ENCODE results near the gene ELMOD2.

ELMOD2 gene

DNA sequence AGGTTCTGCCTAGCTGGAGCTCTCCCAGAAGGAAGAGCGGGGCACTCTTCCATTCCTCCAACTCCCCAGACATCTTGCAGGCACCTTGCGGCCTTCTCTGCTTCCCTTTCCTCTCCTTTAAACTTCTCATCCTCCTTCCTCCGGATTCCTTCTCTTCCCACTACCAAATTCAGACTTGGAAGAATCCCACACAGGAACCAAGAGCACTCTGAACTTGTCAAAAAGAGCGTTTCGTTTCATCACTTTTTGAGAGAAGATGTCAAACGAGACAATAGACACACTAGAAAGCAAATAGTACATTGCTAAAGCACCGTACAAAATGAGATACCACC lies 45.3 kb downstream of the ELMOD2 start:
- no peak; the same call in 2 of the 3 replicates for ATAC-seq
- TF ChIP-seq BACH2 (CRISPR knock-in tag; IDR thresholded peaks at IDR 0.05; ENCODE audit: borderline replicate concordance) (no peak), ISL1 (CRISPR knock-in tag; IDR thresholded peaks at IDR 0.05) (no peak), ESRRG (CRISPR knock-in tag; IDR thresholded peaks at IDR 0.05) (no peak), ZFP30 (CRISPR knock-in tag; IDR thresholded peaks at IDR 0.05) (no peak), RARB (CRISPR knock-in tag; IDR thresholded peaks at IDR 0.05) (no peak), ZNF70 (CRISPR knock-in tag; IDR thresholded peaks at IDR 0.05) (no peak), ZNF8 (CRISPR knock-in tag; IDR thresholded peaks at IDR 0.05) (no peak), CSRNP3 (CRISPR knock-in tag; IDR thresholded peaks at IDR 0.05) (no peak), ARNTL (CRISPR knock-in tag; IDR thresholded peaks at IDR 0.05; ENCODE audit: borderline replicate concordance, low read depth) (no peak), ZFP3 (CRISPR knock-in tag; IDR thresholded peaks at IDR 0.05) (no peak), PPARA (CRISPR knock-in tag; IDR thresholded peaks at IDR 0.05; ENCODE audit: borderline replicate concordance) (no peak), TOX (CRISPR knock-in tag; IDR thresholded peaks at IDR 0.05; ENCODE audit: borderline replicate concordance) (no peak)
- TF ChIP-seq, protein P1, sequence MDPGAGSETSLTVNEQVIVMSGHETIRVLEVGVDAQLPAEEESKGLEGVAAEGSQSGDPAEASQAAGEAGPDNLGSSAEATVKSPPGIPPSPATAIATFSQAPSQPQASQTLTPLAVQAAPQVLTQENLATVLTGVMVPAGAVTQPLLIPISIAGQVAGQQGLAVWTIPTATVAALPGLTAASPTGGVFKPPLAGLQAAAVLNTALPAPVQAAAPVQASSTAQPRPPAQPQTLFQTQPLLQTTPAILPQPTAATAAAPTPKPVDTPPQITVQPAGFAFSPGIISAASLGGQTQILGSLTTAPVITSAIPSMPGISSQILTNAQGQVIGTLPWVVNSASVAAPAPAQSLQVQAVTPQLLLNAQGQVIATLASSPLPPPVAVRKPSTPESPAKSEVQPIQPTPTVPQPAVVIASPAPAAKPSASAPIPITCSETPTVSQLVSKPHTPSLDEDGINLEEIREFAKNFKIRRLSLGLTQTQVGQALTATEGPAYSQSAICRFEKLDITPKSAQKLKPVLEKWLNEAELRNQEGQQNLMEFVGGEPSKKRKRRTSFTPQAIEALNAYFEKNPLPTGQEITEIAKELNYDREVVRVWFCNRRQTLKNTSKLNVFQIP (CRISPR knock-in tag; IDR thresholded peaks at IDR 0.05; ENCODE audit: borderline replicate concordance, low read depth) = no peak
- TF ChIP-seq, protein P2, sequence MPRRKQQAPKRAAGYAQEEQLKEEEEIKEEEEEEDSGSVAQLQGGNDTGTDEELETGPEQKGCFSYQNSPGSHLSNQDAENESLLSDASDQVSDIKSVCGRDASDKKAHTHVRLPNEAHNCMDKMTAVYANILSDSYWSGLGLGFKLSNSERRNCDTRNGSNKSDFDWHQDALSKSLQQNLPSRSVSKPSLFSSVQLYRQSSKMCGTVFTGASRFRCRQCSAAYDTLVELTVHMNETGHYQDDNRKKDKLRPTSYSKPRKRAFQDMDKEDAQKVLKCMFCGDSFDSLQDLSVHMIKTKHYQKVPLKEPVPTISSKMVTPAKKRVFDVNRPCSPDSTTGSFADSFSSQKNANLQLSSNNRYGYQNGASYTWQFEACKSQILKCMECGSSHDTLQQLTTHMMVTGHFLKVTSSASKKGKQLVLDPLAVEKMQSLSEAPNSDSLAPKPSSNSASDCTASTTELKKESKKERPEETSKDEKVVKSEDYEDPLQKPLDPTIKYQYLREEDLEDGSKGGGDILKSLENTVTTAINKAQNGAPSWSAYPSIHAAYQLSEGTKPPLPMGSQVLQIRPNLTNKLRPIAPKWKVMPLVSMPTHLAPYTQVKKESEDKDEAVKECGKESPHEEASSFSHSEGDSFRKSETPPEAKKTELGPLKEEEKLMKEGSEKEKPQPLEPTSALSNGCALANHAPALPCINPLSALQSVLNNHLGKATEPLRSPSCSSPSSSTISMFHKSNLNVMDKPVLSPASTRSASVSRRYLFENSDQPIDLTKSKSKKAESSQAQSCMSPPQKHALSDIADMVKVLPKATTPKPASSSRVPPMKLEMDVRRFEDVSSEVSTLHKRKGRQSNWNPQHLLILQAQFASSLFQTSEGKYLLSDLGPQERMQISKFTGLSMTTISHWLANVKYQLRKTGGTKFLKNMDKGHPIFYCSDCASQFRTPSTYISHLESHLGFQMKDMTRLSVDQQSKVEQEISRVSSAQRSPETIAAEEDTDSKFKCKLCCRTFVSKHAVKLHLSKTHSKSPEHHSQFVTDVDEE (CRISPR knock-in tag; IDR thresholded peaks at IDR 0.05) = no peak

- TF ChIP-seq PPARA (CRISPR knock-in tag; IDR thresholded peaks at IDR 0.05; ENCODE audit: borderline replicate concordance) (no peak), ZNF70 (CRISPR knock-in tag; IDR thresholded peaks at IDR 0.05) (no peak), ESRRG (CRISPR knock-in tag; IDR thresholded peaks at IDR 0.05) (no peak), GLIS3 (CRISPR knock-in tag; IDR thresholded peaks at IDR 0.05) (no peak), CSDC2 (CRISPR knock-in tag; IDR thresholded peaks at IDR 0.05) (no peak), BACH2 (CRISPR knock-in tag; IDR thresholded peaks at IDR 0.05; ENCODE audit: borderline replicate concordance) (no peak), ZFP3 (CRISPR knock-in tag; IDR thresholded peaks at IDR 0.05) (no peak), ZFP30 (CRISPR knock-in tag; IDR thresholded peaks at IDR 0.05) (no peak), CSRNP3 (CRISPR knock-in tag; IDR thresholded peaks at IDR 0.05) (no peak), TCF4 (CRISPR knock-in tag; IDR thresholded peaks at IDR 0.05; ENCODE audit: borderline replicate concordance) (no peak), ZC3H10 (CRISPR knock-in tag; IDR thresholded peaks at IDR 0.05) (no peak), ARNTL (CRISPR knock-in tag; IDR thresholded peaks at IDR 0.05; ENCODE audit: borderline replicate concordance, low read depth) (no peak), CREB5 (CRISPR knock-in tag; IDR thresholded peaks at IDR 0.05; ENCODE audit: low read depth) (no peak), ZNF8 (CRISPR knock-in tag; IDR thresholded peaks at IDR 0.05) (no peak), SNAI2 (CRISPR knock-in tag; IDR thresholded peaks at IDR 0.05) (no peak)
- TF ChIP-seq, protein P1 (CRISPR knock-in tag; IDR thresholded peaks at IDR 0.05; ENCODE audit: borderline replicate concordance, low read depth) = no peak
- TF ChIP-seq, protein P2 (CRISPR knock-in tag; IDR thresholded peaks at IDR 0.05) = no peak
- ATAC-seq = no peak
Observed at GRCh38 chr4:140571620-140572019, 47.7 kb downstream of the ELMOD2 start.
